D721Med (cell line): Measurements from ENCODE around the gene PHC1.

ENCODE experiments used
- DNase-seq: peaks from one replicate; pipeline ENCODE4 v3.0.0; 2011; ENCODE audit warnings: low spot score; ENCODE audit not compliant: insufficient read length
- FAIRE-seq: peaks from 2 replicates; lab custom pipeline; 2011; peaks lifted over from hg19 to GRCh38; lab: Jason Lieb, UNC
- TF ChIP-seq, protein P1 (sequence below): IDR thresholded peaks from 2 replicates; pipeline ENCODE4 v1.5.1; 2012; ENCODE audit warnings: mild to moderate bottlenecking, control low read depth; ENCODE audit not compliant: insufficient read depth; ENCODE audit errors: missing control alignments

Gene PHC1

DNA sequence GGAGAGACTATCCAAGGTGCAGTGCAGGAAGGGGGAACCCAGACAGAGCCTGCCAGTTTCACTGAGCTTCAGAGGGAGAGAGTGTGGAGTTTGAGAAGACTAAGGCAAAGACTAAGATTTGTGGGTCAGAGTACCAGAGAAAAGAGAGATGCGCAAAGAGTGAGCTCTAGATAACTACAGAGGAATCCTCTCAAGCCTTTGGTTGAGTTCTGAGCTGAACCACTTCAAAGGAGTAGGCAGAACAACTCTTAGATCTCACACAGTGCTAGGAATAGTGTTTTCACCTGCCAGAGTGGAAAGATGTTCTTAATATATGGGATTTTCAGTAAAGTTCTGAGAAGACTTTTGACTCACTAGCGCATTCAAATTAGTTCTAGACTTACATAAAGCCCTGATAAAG is 45.9 kb downstream of the PHC1 start:
- no peak for FAIRE-seq
- DNase-seq: no peak
- TF ChIP-seq, protein P1, sequence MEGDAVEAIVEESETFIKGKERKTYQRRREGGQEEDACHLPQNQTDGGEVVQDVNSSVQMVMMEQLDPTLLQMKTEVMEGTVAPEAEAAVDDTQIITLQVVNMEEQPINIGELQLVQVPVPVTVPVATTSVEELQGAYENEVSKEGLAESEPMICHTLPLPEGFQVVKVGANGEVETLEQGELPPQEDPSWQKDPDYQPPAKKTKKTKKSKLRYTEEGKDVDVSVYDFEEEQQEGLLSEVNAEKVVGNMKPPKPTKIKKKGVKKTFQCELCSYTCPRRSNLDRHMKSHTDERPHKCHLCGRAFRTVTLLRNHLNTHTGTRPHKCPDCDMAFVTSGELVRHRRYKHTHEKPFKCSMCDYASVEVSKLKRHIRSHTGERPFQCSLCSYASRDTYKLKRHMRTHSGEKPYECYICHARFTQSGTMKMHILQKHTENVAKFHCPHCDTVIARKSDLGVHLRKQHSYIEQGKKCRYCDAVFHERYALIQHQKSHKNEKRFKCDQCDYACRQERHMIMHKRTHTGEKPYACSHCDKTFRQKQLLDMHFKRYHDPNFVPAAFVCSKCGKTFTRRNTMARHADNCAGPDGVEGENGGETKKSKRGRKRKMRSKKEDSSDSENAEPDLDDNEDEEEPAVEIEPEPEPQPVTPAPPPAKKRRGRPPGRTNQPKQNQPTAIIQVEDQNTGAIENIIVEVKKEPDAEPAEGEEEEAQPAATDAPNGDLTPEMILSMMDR: no peak

DNA sequence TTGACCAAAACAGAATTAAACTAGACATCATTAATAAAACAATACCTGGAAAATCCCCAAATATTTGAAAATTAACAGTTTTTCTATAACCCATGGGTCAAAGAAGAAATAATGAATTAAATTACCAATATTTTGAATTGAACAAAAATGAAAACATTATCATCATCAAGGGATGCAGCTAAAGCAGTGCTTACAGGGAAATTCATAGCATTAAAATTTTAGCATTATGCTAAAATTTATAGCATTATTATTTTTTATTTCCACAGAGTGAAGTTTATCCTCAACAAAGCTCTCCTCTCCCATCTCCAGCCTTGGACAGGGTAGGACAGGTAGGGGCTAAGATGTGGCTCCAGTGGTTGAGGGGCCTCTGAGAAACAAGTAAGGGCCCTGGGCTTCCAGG is 54.5 kb downstream of the PHC1 start:
- TF ChIP-seq, protein P1: no peak
- FAIRE-seq (no peak), DNase-seq (no peak)

DNA sequence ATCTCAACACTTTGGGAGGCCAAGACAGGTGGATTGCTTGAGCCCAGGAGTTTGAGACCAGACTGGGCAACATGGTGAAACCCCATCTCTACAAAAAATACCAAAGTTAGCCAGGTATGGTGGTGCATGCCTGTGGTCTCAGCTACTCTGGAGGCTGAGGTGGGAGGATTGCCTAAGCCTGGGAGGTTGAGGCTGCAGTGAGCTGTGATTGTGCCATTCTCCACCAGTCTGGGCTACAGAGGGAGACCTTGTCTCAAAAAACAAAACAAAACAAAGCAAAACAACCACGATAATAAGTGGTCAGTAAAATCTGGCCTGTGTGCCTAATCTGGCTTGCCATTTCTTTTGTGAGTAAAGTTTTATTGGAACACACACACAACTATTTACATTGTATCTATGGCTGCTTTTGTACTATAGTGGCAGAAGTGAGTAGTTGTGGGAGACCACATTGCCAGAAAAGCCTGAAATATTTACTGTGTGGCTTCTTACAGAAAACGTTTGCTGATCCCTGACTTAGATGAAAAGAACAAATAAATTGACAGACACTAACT is 55.6 kb downstream of the PHC1 start:
- DNase-seq (no peak), FAIRE-seq (no peak)
- TF ChIP-seq, protein P1: no peak

DNA sequence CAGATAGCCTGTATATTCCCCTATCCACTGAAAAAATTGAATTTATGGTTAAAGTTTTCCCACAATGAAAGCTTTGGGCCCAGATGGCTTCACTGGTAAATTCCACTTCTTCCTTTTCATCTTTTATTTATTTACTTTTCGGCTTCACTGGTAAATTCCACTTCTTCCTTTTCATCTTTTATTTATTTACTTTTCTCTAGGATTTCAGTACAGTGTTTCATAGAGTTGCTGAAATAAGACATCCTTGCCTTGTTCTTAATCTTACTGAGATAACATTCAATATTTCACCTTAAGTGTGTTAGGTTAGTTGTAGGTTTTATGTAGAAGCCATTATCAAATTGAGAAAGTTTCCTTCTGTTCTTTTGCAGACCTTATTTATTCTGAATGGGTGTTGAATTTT is 56.1 kb downstream of the PHC1 start:
- no peak for FAIRE-seq
- no peak for DNase-seq
- TF ChIP-seq, protein P1: no peak

DNA sequence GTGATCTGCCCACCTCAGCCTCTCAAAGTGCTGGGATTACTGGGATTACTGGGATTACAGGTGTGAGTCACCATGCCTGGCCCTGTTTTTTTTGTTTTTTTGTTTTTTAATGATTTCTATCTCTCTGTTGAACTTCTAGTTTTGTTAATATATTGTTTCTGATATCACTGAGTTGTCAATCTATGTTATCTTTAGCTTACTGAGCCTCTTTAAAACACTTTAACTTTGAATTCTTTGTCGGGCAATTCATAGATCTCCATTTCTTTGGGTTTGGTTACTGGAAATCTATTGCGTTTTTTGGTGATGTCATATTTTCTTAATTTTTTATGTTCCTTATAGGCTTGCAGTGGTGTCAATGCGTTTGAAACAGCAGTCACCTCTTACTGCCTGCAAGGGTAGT is 65.8 kb downstream of the PHC1 start:
- DNase-seq: no peak
- TF ChIP-seq, protein P1: no peak
- FAIRE-seq: no peak

DNA sequence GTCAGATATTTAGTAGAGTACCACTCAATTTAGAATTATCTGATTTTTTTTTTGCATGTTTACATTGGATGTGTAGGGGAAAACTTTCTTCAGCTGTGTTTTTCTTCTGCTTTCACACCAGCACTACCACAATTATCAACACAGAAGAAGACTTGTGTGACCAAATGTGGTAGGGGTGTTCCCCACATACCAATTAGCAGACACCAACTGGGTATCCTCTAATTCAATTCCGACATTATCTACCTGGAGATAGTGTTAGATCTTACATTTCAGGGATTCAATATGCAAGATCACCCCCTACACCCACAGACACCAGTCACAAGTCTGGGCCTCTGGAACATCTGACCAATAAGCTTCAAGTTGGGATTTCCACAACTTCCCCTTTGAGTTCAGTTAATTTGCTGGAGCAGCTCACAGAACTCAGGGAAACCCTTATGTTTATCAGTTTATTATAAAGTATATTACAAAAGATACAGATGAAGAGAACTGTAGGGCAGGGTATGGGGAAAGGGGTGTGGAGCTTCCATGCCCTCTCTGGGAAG is 71.0 kb downstream of the PHC1 start:
- DNase-seq: no peak
- FAIRE-seq: no peak

DNA sequence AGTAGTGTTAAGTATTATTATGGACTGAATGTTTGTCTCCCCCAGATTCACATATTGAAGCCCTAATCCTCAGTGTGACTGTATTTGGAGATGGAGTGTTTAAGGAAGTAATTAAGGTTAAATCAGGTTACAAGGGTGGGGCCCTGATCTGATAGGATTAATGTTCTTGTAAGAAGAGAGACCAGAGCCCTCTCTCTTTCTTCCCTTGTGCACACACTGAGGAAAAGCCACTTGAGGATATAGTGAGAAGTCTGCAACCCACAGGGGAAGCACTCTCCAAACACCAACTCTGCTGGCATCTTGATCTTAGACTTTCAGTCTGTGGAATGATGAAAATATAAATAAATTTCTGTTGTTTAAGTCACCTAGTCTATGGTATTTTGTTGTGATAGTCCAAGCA is 72.9 kb downstream of the PHC1 start:
- TF ChIP-seq, protein P1: no peak
- FAIRE-seq (no peak), DNase-seq (no peak)

More for the DNA sequence above, 71.0 kb downstream of the PHC1 start:
- TF ChIP-seq, protein P1: no peak
